Hair follicular keratinocyte (primary cell): ENCODE results near the gene NDUFA8. TPM values are rescaled to one million over a fixed set of nuclear protein-coding genes. Genes with fewer than 3 reads are reported as not detected.

Source experiments
- total RNA-seq: library from RNA; depleted of rRNA; stranded (reverse); fragments of >200 nt; gene quantifications from 2 replicates; pipeline ENCODE4 v1.2.3, GENCODE V29; 2015

Gene NDUFA8
- total RNA-seq: 49.7 and 70.2 TPM in 2 replicates

GRCh38 chr9:122159026-122159924 is at the start of gene NDUFA8, which contains the start of gene MORN5:
Gene NDUFA8 (minus strand): TSS chr9:122159779. CDS start chr9:122159677, 102 bp downstream.
Gene MORN5 (plus strand): TSS chr9:122159908. CDS start chr9:122159973, 65 bp downstream.

Other genes starting within 250 kb of the NDUFA8 start
- gene TTLL11, start 66.5 kb downstream of the NDUFA8 start, total RNA-seq: 4.6 and 8.3 TPM in 2 replicates
- not detected in 2 replicates for gene MORN5, start 129 bp upstream of the NDUFA8 start, total RNA-seq
- gene LHX6, start 69.2 kb upstream of the NDUFA8 start, total RNA-seq: 1.9 TPM in 1 of 2 replicates, not detected in the other
- gene RBM18, start 105.1 kb upstream of the NDUFA8 start, total RNA-seq: 7.9 and 8.9 TPM in 2 replicates
- gene MRRF, start 105.1 kb upstream of the NDUFA8 start, total RNA-seq: 32.1 and 39.8 TPM in 2 replicates
- gene PTGS1, start 211.2 kb upstream of the NDUFA8 start, total RNA-seq: 18.6 and 20.1 TPM in 2 replicates